ENCODE data around the gene TXK.

Gene TXK

GRCh38 chr4:48138511-48138910, 4.5 kb upstream of the TXK start:
- H3K4me3 ChIP-seq (IDR thresholded peaks at IDR 0.05; ENCODE audit: insufficient read depth, low read depth, low read length) = no peak overlapping the region
- H3K4me2 ChIP-seq = peak overlapping the region; percentile 47
- no peaks in the 10 kb centered on the region for H3K79me2 ChIP-seq (ENCODE audit: insufficient read depth, low read depth)
- no peaks in the 10 kb centered on the region for H3K36me3 ChIP-seq (ENCODE audit: insufficient read depth)
- no peaks in the 10 kb centered on the region for H4K20me1 ChIP-seq (ENCODE audit: insufficient read depth)
- 0 out of 2 replicates have a peak overlapping the region, but pooled peaks have one; percentile 6 for H3K27ac ChIP-seq
- no peak overlapping the region for H3K9ac ChIP-seq
- peak overlapping the region; percentile 12; the same call in 1 of the 2 replicates for H2AFZ ChIP-seq (ENCODE audit: low read depth)
- no peak for TF ChIP-seq CTCF (conservative IDR thresholded peaks at IDR 0.05; ENCODE audit: low read depth, low read length)
- peaks cover 26% of the 10 kb centered on the region for H3K4me1 ChIP-seq (ENCODE audit: low read depth, poor library complexity, severe bottlenecking)
- H3K27me3 ChIP-seq (ENCODE audit: insufficient read depth, low read depth) = no peaks in the 10 kb centered on the region

DNA sequence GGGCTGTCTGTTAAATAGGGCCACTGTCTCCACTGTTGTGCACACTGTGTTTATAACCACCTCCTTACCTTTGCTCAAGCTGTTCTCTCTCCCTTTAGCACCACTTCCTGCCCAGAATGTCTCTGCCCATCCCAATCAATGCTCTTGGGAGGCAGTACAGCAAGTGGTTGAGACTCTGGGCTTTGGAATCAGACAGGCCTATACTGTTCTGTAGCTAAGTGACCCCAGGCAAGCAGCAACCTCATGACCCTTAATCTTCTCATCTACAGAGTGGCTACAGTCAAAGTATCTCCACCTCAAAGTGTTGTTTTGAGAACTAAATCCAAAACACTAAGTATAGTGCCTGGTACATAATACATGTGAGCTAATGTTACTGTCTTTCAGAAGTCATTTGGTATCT, 3.8 kb upstream of the TXK start:
- H3K36me3 ChIP-seq (ENCODE audit: insufficient read depth) = no peaks in the 10 kb centered on the region
- peaks cover 26% of the 10 kb centered on the region for H3K4me1 ChIP-seq (ENCODE audit: low read depth, poor library complexity, severe bottlenecking)
- H4K20me1 ChIP-seq (ENCODE audit: insufficient read depth) = no peaks in the 10 kb centered on the region
- no peak overlapping the region for H3K9ac ChIP-seq
- no peak overlapping the region for H2AFZ ChIP-seq (ENCODE audit: low read depth)
- no peak overlapping the region for H3K4me3 ChIP-seq (IDR thresholded peaks at IDR 0.05; ENCODE audit: insufficient read depth, low read depth, low read length)
- H3K27me3 ChIP-seq (ENCODE audit: insufficient read depth, low read depth) = no peaks in the 10 kb centered on the region
- no peak for TF ChIP-seq CTCF (conservative IDR thresholded peaks at IDR 0.05; ENCODE audit: low read depth, low read length)
- H3K79me2 ChIP-seq (ENCODE audit: insufficient read depth, low read depth) = no peaks in the 10 kb centered on the region
- no peak overlapping the region for H3K4me2 ChIP-seq
- H3K27ac ChIP-seq = no peak overlapping the region

- H3K36me3 ChIP-seq (ENCODE audit: insufficient read depth) = no peaks in the 10 kb centered on the region
- H3K79me2 ChIP-seq (ENCODE audit: insufficient read depth, low read depth) = no peaks in the 10 kb centered on the region
- no peak overlapping the region for H2AFZ ChIP-seq (ENCODE audit: low read depth)
- H3K27ac ChIP-seq = no peak overlapping the region
- H3K27me3 ChIP-seq (ENCODE audit: insufficient read depth, low read depth) = no peaks in the 10 kb centered on the region
- H3K4me2 ChIP-seq = no peak overlapping the region
- no peak overlapping the region for H3K4me3 ChIP-seq (IDR thresholded peaks at IDR 0.05; ENCODE audit: insufficient read depth, low read depth, low read length)
- no peaks in the 10 kb centered on the region for H4K20me1 ChIP-seq (ENCODE audit: insufficient read depth)
- no peak for TF ChIP-seq CTCF (conservative IDR thresholded peaks at IDR 0.05; ENCODE audit: low read depth, low read length)
- no peak overlapping the region for H3K9ac ChIP-seq
- peaks cover 7% of the 10 kb centered on the region for H3K4me1 ChIP-seq (ENCODE audit: low read depth, poor library complexity, severe bottlenecking)
Measured at GRCh38 chr4:48133669-48134068, 381 bp downstream of the TXK start.

- Histone ChIP-seq H3K36me3 (ENCODE audit: insufficient read depth) (no peaks in the 10 kb centered on the region), H2AFZ (ENCODE audit: low read depth) (no peak overlapping the region)
Measured at GRCh38 chr4:48131736-48132135, 2.3 kb downstream of the TXK start.

More at GRCh38 chr4:48131736-48132135, 2.3 kb downstream of the TXK start:
- H3K4me3 ChIP-seq (IDR thresholded peaks at IDR 0.05; ENCODE audit: insufficient read depth, low read depth, low read length) = no peak overlapping the region
- H3K4me2 ChIP-seq = no peak overlapping the region
- H4K20me1 ChIP-seq (ENCODE audit: insufficient read depth) = no peaks in the 10 kb centered on the region
- H3K9ac ChIP-seq = no peak overlapping the region
- H3K27me3 ChIP-seq (ENCODE audit: insufficient read depth, low read depth) = no peaks in the 10 kb centered on the region
- peaks cover 20% of the 10 kb centered on the region for H3K4me1 ChIP-seq (ENCODE audit: low read depth, poor library complexity, severe bottlenecking)
- no peak overlapping the region for H3K27ac ChIP-seq
- no peaks in the 10 kb centered on the region for H3K79me2 ChIP-seq (ENCODE audit: insufficient read depth, low read depth)
- no peak for TF ChIP-seq CTCF (conservative IDR thresholded peaks at IDR 0.05; ENCODE audit: low read depth, low read length)

All from KMS-11 (cell line).